CD8-positive, alpha-beta memory T cell (primary cell): Measurements from ENCODE around the gene P2RY12. TPM values are rescaled to one million over a fixed set of nuclear protein-coding genes. Genes with fewer than 3 reads are reported as not detected.

Experiments used
- CTCF ChIA-PET: fragments of 350-600 bp; sonication (Branson Sonifier 250); formaldehyde crosslinking; loops from one replicate; lab custom pipeline; 2021; ENCODE audit warnings: antibody characterized with exemption; lab: Charles Lee
- POLR2A ChIA-PET: fragments of 350-600 bp; sonication (Branson Sonifier 250); formaldehyde crosslinking; loops from one replicate; lab custom pipeline; 2021; ENCODE audit warnings: antibody characterized with exemption; lab: Charles Lee
- DNase-seq, 5 donors: peaks; one replicate each; pipeline versions ENCODE4 v3.0.0 to v3.0.0-alpha.2; 2020 to 2022; ENCODE audit warnings: mixed read lengths in 1 of 5
- H3K27ac ChIP-seq: one replicate; pipeline ENCODE4 v1.7.0; 2013; ENCODE audit warnings: low read depth, mild to moderate bottlenecking, low read length, moderate library complexity
- H3K27me3 ChIP-seq: 2 replicates; pipeline ENCODE4 v1.7.0; 2013; ENCODE audit warnings: low read length, mild to moderate bottlenecking; ENCODE audit not compliant: insufficient read depth, poor library complexity, severe bottlenecking
- H3K36me3 ChIP-seq: 2 replicates; pipeline ENCODE4 v1.7.0; 2013; ENCODE audit warnings: mild to moderate bottlenecking, low read length, moderate library complexity; ENCODE audit not compliant: insufficient read depth
- H3K4me1 ChIP-seq: 2 replicates; pipeline ENCODE4 v1.7.0; 2013; ENCODE audit warnings: mild to moderate bottlenecking, low read length, moderate library complexity; ENCODE audit not compliant: insufficient read depth
- H3K4me3 ChIP-seq: 2 replicates; pipeline ENCODE4 v1.7.0; 2013; ENCODE audit warnings: mild to moderate bottlenecking, low read length
- H3K9me3 ChIP-seq: 2 replicates; pipeline ENCODE4 v1.7.0; 2013; ENCODE audit warnings: mild to moderate bottlenecking, low read length
- H3K27ac Mint-ChIP-seq, 8 donors: one replicate each; pipeline ENCODE4 v1.8.0; 2020 to 2021; ENCODE audit warnings: mixed read lengths in 8 of 8, mild to moderate bottlenecking in 6 of 8, inconsistent platforms in 3 of 8, moderate library complexity in 3 of 8
- H3K27me3 Mint-ChIP-seq, 2 donors: one replicate each; pipeline ENCODE4 v1.8.0; 2020 to 2021; ENCODE audit warnings: mixed read lengths in 2 of 2, mild to moderate bottlenecking in 1 of 2, moderate library complexity in 1 of 2
- H3K36me3 Mint-ChIP-seq, 3 donors: one replicate each; pipeline ENCODE4 v1.8.0; 2020 to 2021; ENCODE audit warnings: mixed read lengths in 3 of 3, inconsistent platforms in 1 of 3, mild to moderate bottlenecking in 1 of 3
- H3K4me1 Mint-ChIP-seq, 3 donors: one replicate each; pipeline ENCODE4 v1.8.0; 2020 to 2021; ENCODE audit warnings: mixed read lengths in 3 of 3, inconsistent platforms in 1 of 3, mild to moderate bottlenecking in 1 of 3
- H3K4me3 Mint-ChIP-seq, 7 donors: one replicate each; pipeline ENCODE4 v1.8.0; 2020 to 2021; ENCODE audit warnings: mixed read lengths in 7 of 7, mild to moderate bottlenecking in 6 of 7, moderate library complexity in 4 of 7, inconsistent platforms in 2 of 7
- H3K9me3 Mint-ChIP-seq, 5 donors: one replicate each; pipeline ENCODE4 v1.8.0; 2020 to 2022; ENCODE audit warnings: mixed read lengths in 5 of 5, mild to moderate bottlenecking in 3 of 5, moderate library complexity in 2 of 5, inconsistent platforms in 1 of 5
- polyA plus RNA-seq: library from polyadenylated mRNA; unstranded; fragments of 300-500 nt; fragmentation: Illumina TruSeq; gene quantifications from one replicate; pipeline ENCODE4 v1.2.3, GENCODE V29; 2021
- total RNA-seq, 2 experiments: library from RNA; stranded (reverse); gene quantifications; one replicate each; pipeline ENCODE4 v1.2.3, GENCODE V29; 2021

P2RY12 gene
- total and polyA plus RNA-seq, 3 experiments from 2014 or later = not detected

DNA sequence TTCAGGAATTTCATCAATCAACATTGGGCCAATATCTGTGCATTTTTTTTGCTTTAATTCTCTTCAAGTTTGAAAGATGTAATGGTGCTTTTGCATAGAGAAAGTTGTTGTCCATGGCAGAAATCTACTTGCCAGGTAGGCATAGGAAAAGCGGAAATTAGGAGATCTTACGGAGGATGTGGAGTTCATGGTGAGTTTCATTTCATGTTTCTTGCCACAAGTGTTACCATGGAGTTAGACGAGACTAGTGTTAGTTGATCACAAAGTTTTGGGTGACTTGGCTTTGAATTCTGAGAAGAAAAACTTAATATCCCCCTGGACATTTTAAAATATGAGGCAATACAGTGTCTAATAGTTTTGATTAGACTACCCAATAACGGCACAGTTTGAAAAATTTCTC lies 54.2 kb downstream of the P2RY12 start:
- no peak overlapping the region for H3K4me3 Mint-ChIP-seq
- no peaks in the 10 kb centered on the region for H3K27me3 ChIP-seq
- peaks cover 0 to 35% of the 10 kb centered on the region in 2 donors for H3K27me3 Mint-ChIP-seq
- CTCF ChIA-PET = no interaction called here
- H3K9me3 ChIP-seq = no peaks in the 10 kb centered on the region
- no peak for DNase-seq
- H3K4me1 Mint-ChIP-seq = peaks cover 4 to 8% (median 7%) of the 10 kb centered on the region in 3 donors
- POLR2A ChIA-PET = no interaction called here
- H3K36me3 ChIP-seq = no peaks in the 10 kb centered on the region
- H3K27ac Mint-ChIP-seq = no peak overlapping the region
- no peaks in the 10 kb centered on the region for H3K9me3 Mint-ChIP-seq
- no peak overlapping the region for H3K27ac ChIP-seq
- H3K4me1 ChIP-seq = no peaks in the 10 kb centered on the region
- no peaks in the 10 kb centered on the region for H3K36me3 Mint-ChIP-seq
- H3K4me3 ChIP-seq = no peak overlapping the region

DNA sequence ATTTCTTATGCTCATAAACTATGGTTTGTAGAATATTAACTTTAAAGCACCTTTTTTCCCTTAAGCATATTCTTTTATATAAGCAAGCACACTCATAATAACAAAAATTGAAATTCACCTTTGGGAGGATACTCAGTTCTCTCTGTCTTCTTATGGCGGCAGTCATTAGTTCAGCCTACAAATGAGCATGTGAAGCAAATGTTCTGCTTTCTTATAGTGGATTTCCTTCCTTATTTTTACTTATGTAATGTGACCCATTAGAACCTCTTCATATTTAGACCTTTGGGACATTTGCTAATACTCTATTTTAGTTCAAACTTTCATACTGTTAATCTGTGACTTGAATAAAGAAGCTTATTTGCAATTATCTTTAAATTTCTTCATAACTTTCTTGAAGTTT lies 55.2 kb downstream of the P2RY12 start, which contains the start of gene P2RY13:
Gene P2RY13, minus strand, starts transcription at position 187 of the 400 bp plus-strand sequence. Its CDS starts 21 bp downstream, at position 166.
- ChIA-PET CTCF (no interaction called here), POLR2A (no interaction called here)
- Histone ChIP-seq H3K4me1 (no peaks in the 10 kb centered on the region), H3K4me3 (no peak within 1 kb of the TSS), H3K9me3 (no peaks in the 10 kb centered on the region), H3K27ac (no peak within 1 kb of the TSS), H3K36me3 (no peaks in the 10 kb centered on the region), H3K27me3 (no peaks in the 10 kb centered on the region)
- peaks cover 4 to 8% (median 7%) of the 10 kb centered on the region in 3 donors for H3K4me1 Mint-ChIP-seq
- H3K36me3 Mint-ChIP-seq = no peaks in the 10 kb centered on the region
- H3K27me3 Mint-ChIP-seq = peaks cover 0 to 32% of the 10 kb centered on the region in 2 donors
- DNase-seq = no peak
- H3K4me3 Mint-ChIP-seq = peak within 1 kb of the TSS in 6 of 7 donors; percentile 38 to 81 (median 54)
- H3K27ac Mint-ChIP-seq = peak within 1 kb of the TSS in 7 of 8 donors; percentile 1 to 91 (median 18)
- H3K9me3 Mint-ChIP-seq = no peaks in the 10 kb centered on the region

DNA sequence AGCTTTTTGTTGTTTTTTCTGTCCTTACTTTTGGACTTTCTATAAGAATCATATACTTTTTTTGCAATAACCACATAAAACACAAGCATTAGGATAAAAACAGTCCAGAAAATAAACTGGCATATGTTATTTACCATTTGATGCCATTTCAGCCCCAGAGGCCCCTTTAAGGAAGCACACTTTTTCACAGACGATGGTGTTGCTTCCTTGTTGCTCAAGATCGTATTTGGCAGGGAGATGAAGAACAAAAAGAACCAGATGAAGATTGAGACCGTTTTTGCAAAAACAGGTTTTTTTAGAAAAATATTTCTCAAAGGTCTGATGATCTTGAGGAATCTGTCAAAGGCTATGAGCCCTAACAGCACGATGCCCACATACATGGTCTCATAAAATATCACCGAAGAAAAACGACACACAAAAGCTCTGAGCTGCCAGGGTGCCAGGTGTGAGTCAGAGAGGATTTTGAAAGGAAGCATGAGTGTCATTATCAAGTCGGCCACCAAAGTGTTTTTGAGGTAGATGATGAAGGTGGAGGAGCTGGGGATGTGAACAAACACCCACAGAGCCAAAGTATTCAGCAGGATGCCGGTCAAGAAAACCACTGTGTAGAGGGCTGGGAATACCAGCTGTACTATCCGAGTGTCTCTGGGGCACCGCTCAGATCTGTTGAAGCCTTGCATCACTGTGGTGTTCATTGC lies 56.1 kb downstream of the P2RY12 start:
- Mint-ChIP-seq H3K27me3 (peaks cover 3 to 33% of the 10 kb centered on the region in 2 donors), H3K36me3 (no peaks in the 10 kb centered on the region), H3K27ac (peak overlapping the region in 7 of 8 donors; percentile 1 to 91 (median 18)), H3K4me1 (peaks cover 4 to 8% (median 7%) of the 10 kb centered on the region in 3 donors), H3K9me3 (no peaks in the 10 kb centered on the region), H3K4me3 (peak overlapping the region in 6 of 7 donors; percentile 38 to 81 (median 54))
- H3K4me1 ChIP-seq = no peaks in the 10 kb centered on the region
- CTCF ChIA-PET = interaction anchor here (0.7 to 1.6 kb wide), 8 partner anchors 16 to 160 kb away, joined by 3 to 4 read pairs (median 3); no protein-coding TSS in a partner anchor
- no peaks in the 10 kb centered on the region for H3K27me3 ChIP-seq
- peak in 4 of 5 donors; percentile 2 to 42 (median 20) for DNase-seq
- H3K4me3 ChIP-seq = no peak overlapping the region
- no peaks in the 10 kb centered on the region for H3K9me3 ChIP-seq
- no peak overlapping the region for H3K27ac ChIP-seq
- POLR2A ChIA-PET = interaction anchor here (0.6 kb wide), 1 partner anchor 161 kb away, joined by 3 read pairs; no protein-coding TSS in a partner anchor
- no peaks in the 10 kb centered on the region for H3K36me3 ChIP-seq

DNA sequence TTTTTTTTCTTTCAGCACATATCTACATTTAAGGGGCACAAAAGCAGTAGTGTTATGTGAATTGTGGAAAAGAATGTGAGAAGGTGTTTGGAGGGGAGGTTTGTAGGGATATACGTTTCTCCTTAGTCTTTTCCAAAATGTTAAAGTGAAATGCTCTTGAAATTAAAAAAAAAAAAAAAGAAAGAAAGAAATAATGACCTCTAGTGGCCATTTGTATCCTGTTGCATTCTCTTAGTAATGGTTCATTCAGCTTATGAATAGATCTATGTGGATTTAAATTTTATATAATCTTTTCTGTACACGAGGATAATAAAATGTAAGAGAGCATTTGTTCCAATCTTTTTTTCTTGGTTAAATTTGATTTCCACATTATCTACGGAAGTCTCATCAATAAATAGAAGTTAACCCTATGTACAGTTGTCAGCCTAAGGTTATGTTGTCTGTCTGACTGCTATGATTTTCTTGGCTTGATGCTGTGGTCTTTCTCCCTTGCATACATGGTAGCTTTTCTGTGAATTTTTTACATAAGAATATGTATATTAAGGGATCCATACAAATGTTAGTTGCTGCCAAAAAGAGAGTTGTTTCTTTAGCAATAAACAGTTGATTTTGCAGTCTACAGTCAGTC lies 56.9 kb downstream of the P2RY12 start:
- POLR2A ChIA-PET = interaction anchor here (0.6 kb wide), 1 partner anchor 160 kb away, joined by 3 read pairs; no protein-coding TSS in a partner anchor
- H3K27ac ChIP-seq = no peak overlapping the region
- H3K4me3 ChIP-seq = no peak overlapping the region
- Mint-ChIP-seq H3K9me3 (no peaks in the 10 kb centered on the region), H3K4me3 (no peak overlapping the region), H3K27ac (no peak overlapping the region), H3K27me3 (peaks cover 3 to 33% of the 10 kb centered on the region in 2 donors), H3K36me3 (no peaks in the 10 kb centered on the region), H3K4me1 (peaks cover 4 to 8% (median 7%) of the 10 kb centered on the region in 3 donors)
- no peak for DNase-seq
- H3K4me1 ChIP-seq = no peaks in the 10 kb centered on the region
- CTCF ChIA-PET = interaction anchor here (0.7 to 1.6 kb wide), 12 partner anchors 8 to 1195 kb away, joined by 3 to 4 read pairs (median 3); partner anchors contain the start of gene P2RY12
- H3K36me3 ChIP-seq = no peaks in the 10 kb centered on the region
- no peaks in the 10 kb centered on the region for H3K27me3 ChIP-seq
- H3K9me3 ChIP-seq = no peaks in the 10 kb centered on the region

DNA sequence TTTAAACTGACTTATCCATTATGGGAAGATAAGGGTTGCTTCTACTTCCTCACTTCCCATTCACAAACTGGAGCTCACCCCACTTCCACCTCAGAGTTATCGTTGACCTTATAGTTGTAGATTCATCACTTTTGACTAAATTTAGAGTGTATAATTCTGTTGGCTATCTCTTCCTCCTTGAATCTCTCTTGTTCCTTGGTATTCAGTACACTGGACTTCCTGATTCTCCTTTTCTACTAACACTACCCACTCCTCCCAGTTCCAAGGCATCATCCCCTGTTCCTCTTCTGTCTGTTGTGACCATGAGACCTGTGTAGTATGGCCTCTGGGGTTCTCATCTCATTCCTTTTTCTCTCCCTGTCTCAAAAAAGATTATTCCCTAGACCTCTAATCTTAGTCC lies 62.0 kb downstream of the P2RY12 start:
- H3K4me1 ChIP-seq = no peaks in the 10 kb centered on the region
- H3K27me3 ChIP-seq = no peaks in the 10 kb centered on the region
- Mint-ChIP-seq H3K36me3 (no peaks in the 10 kb centered on the region), H3K4me3 (no peak overlapping the region), H3K4me1 (no peaks in the 10 kb centered on the region), H3K9me3 (no peaks in the 10 kb centered on the region), H3K27ac (no peak overlapping the region), H3K27me3 (peaks cover 4 to 16% of the 10 kb centered on the region in 2 donors)
- CTCF ChIA-PET = no interaction called here
- no peak overlapping the region for H3K4me3 ChIP-seq
- DNase-seq = no peak
- H3K27ac ChIP-seq = no peak overlapping the region
- POLR2A ChIA-PET = no interaction called here
- no peaks in the 10 kb centered on the region for H3K36me3 ChIP-seq
- H3K9me3 ChIP-seq = no peaks in the 10 kb centered on the region

DNA sequence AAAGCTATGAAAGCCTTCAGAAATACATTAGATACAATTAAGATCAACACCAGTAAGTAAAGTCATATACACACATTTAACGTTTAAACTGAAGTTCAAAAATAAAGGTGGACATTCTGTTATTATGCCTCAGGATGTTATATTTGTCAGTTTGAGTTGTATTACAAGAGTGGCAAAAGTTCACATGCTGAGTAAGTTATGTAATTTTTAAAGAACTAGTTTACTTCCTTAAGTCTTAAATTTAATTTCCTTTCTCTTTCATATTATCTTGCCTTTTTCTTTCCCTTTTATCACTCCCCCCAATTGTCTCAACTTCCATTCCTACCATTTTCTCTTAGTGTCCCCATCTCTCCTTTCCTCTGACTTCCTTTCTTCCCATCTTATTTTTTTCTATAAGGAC lies 63.0 kb downstream of the P2RY12 start:
- Histone ChIP-seq H3K4me1 (no peaks in the 10 kb centered on the region), H3K9me3 (no peaks in the 10 kb centered on the region), H3K27ac (no peak overlapping the region), H3K27me3 (no peaks in the 10 kb centered on the region), H3K4me3 (no peak overlapping the region), H3K36me3 (no peaks in the 10 kb centered on the region)
- Mint-ChIP-seq H3K4me1 (peaks cover 0 to 4% (median 0%) of the 10 kb centered on the region in 3 donors), H3K27me3 (peaks cover 4 to 14% of the 10 kb centered on the region in 2 donors), H3K36me3 (no peaks in the 10 kb centered on the region), H3K9me3 (no peaks in the 10 kb centered on the region), H3K27ac (peak overlapping the region in 1 of 8 donors; percentile 44), H3K4me3 (no peak overlapping the region)
- DNase-seq = no peak
- ChIA-PET CTCF (no interaction called here), POLR2A (no interaction called here)

DNA sequence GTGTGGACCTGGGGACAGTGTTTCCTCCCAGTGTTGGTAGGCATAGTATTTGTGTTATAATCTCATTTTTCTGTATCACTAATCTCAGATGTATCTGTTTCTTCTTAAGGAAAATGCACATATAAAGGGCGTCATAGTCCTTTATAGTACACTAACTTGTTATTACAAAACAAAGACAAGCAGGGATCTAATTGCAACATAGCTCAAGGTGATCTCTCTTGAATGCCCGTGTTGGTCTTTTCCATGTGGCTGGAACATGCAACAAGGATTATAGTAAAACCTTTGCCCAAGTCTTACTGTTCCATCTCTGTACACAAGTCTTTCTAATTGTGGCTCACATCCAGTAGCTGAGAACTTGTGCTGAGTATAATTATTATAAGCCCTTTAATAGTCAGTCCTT lies 64.4 kb downstream of the P2RY12 start:
- Histone ChIP-seq H3K27ac (no peak overlapping the region), H3K36me3 (no peaks in the 10 kb centered on the region), H3K4me3 (no peak overlapping the region), H3K4me1 (no peaks in the 10 kb centered on the region), H3K27me3 (no peaks in the 10 kb centered on the region), H3K9me3 (no peaks in the 10 kb centered on the region)
- no peak for DNase-seq
- Mint-ChIP-seq H3K4me1 (peaks cover 0 to 5% (median 0%) of the 10 kb centered on the region in 3 donors), H3K27ac (no peak overlapping the region), H3K9me3 (no peaks in the 10 kb centered on the region), H3K36me3 (no peaks in the 10 kb centered on the region), H3K27me3 (peaks cover 4 to 10% of the 10 kb centered on the region in 2 donors), H3K4me3 (no peak overlapping the region)
- POLR2A ChIA-PET = no interaction called here
- CTCF ChIA-PET = no interaction called here

DNA sequence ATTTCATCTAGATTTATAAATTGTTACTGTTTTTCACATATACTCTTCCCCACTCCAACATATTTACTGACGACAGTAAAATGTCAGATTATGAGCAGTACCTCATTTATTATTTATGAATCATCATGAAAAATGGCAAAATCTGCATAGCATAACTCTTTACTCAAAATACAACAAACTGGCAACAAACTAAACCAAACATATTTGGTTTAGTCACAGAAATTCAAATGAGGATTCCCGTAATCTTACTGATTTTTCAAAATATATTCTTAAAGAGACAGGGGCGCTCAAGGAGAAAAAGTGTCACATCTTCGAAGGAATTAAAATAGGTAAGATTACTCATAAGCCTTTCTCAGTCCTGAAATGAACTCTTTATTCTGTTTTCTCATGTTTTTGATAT lies 64.9 kb downstream of the P2RY12 start:
- Histone ChIP-seq H3K4me1 (no peaks in the 10 kb centered on the region), H3K27me3 (no peaks in the 10 kb centered on the region), H3K9me3 (no peaks in the 10 kb centered on the region), H3K27ac (no peak overlapping the region), H3K36me3 (no peaks in the 10 kb centered on the region), H3K4me3 (no peak overlapping the region)
- DNase-seq = no peak
- ChIA-PET CTCF (no interaction called here), POLR2A (no interaction called here)
- Mint-ChIP-seq H3K27ac (no peak overlapping the region), H3K4me1 (peaks cover 0 to 5% (median 0%) of the 10 kb centered on the region in 3 donors), H3K36me3 (no peaks in the 10 kb centered on the region), H3K4me3 (no peak overlapping the region), H3K9me3 (no peaks in the 10 kb centered on the region), H3K27me3 (peaks cover 5 to 13% of the 10 kb centered on the region in 2 donors)
